ENCODE data around the gene PSMD5.

Gene PSMD5

GRCh38 chr9:120890320-120891244 is 47.9 kb upstream of the PSMD5 start:
- H3K9me2 ChIP-seq (replicated peaks; ENCODE audit: low read depth, low read length) = no peaks in the 10 kb centered on the region
- H3K36me3 ChIP-seq (ENCODE audit: insufficient read depth, low read length) = no peaks in the 10 kb centered on the region
- no peaks in the 10 kb centered on the region for H3K9me3 ChIP-seq (ENCODE audit: insufficient read depth, low read depth, low read length)
- H3K4me2 ChIP-seq (ENCODE audit: low read depth, low read length, poor library complexity, severe bottlenecking) = peak overlapping the region; percentile 71
- no peaks in the 10 kb centered on the region for H3K79me2 ChIP-seq (ENCODE audit: insufficient read depth, low read length)
- H3K4me1 ChIP-seq (ENCODE audit: insufficient read depth, low read length, poor library complexity, severe bottlenecking) = peaks cover 69% of the 10 kb centered on the region
- H4K20me1 ChIP-seq (ENCODE audit: insufficient read depth, low read length, poor library complexity, severe bottlenecking) = no peaks in the 10 kb centered on the region
- peak overlapping the region; percentile 0 for H3K4me3 ChIP-seq (ENCODE audit: low read length, poor library complexity, severe bottlenecking)
- TF ChIP-seq EZH2phosphoT487 (IDR thresholded peaks at IDR 0.05; ENCODE audit: borderline replicate concordance) (no peak), CTCF (conservative IDR thresholded peaks at IDR 0.05; ENCODE audit: low read length) (no peak)
- peak overlapping the region; percentile 62 for H3K9ac ChIP-seq (ENCODE audit: low read depth, low read length, poor library complexity, severe bottlenecking)
- H3K27me3 ChIP-seq (ENCODE audit: insufficient read depth, low read length, poor library complexity, severe bottlenecking) = no peaks in the 10 kb centered on the region
- H2AFZ ChIP-seq (ENCODE audit: low read length) = no peak overlapping the region
- peaks cover 9% of the 10 kb centered on the region; the same call in 1 of the 2 replicates for H3F3A ChIP-seq (ENCODE audit: low read depth)

GRCh38 chr9:120889606-120890271 is 47.0 kb upstream of the PSMD5 start:
- Histone ChIP-seq H3K9ac (ENCODE audit: low read depth, low read length, poor library complexity, severe bottlenecking) (peak overlapping the region; percentile 62), H3K27me3 (ENCODE audit: insufficient read depth, low read length, poor library complexity, severe bottlenecking) (no peaks in the 10 kb centered on the region)

DNA sequence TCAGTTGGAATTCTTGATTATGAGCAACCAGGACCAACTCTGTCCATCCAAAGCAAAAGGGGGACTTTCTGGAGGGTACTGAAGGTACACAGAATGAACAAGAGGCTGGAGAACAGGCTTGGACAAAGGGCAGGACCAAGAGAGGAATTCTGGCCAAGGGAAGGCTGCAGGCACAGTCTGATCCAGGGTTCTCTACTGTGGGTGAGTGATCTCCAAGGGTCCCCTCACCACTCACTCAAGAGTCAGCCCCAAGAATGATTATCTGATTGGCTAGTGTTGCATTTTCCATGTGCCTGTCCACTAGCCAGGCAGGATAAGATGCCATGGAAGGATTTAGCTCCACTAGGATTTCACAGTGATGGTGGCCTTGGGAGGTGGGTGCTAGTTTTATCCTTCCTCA is 45.9 kb upstream of the PSMD5 start:
- Histone ChIP-seq H3K27me3 (ENCODE audit: insufficient read depth, low read length, poor library complexity, severe bottlenecking) (no peaks in the 10 kb centered on the region), H4K20me1 (ENCODE audit: insufficient read depth, low read length, poor library complexity, severe bottlenecking) (no peaks in the 10 kb centered on the region), H3K4me2 (ENCODE audit: low read depth, low read length, poor library complexity, severe bottlenecking) (no peak overlapping the region), H3K9me3 (ENCODE audit: insufficient read depth, low read depth, low read length) (no peaks in the 10 kb centered on the region), H3K36me3 (ENCODE audit: insufficient read depth, low read length) (no peaks in the 10 kb centered on the region), H3F3A (ENCODE audit: low read depth) (peaks cover 9% of the 10 kb centered on the region; the same call in 1 of the 2 replicates), H2AFZ (ENCODE audit: low read length) (no peak overlapping the region), H3K9me2 (replicated peaks; ENCODE audit: low read depth, low read length) (no peaks in the 10 kb centered on the region), H3K9ac (ENCODE audit: low read depth, low read length, poor library complexity, severe bottlenecking) (no peak overlapping the region), H3K79me2 (ENCODE audit: insufficient read depth, low read length) (no peaks in the 10 kb centered on the region), H3K4me1 (ENCODE audit: insufficient read depth, low read length, poor library complexity, severe bottlenecking) (peaks cover 59% of the 10 kb centered on the region), H3K4me3 (ENCODE audit: low read length, poor library complexity, severe bottlenecking) (no peak overlapping the region)
- TF ChIP-seq EZH2phosphoT487 (IDR thresholded peaks at IDR 0.05; ENCODE audit: borderline replicate concordance) (no peak), CTCF (conservative IDR thresholded peaks at IDR 0.05; ENCODE audit: low read length) (no peak)

More at GRCh38 chr9:120889606-120890271, 47.0 kb upstream of the PSMD5 start:
- peak overlapping the region; percentile 11; the same call in 1 of the 2 replicates for H2AFZ ChIP-seq (ENCODE audit: low read length)
- H3K9me2 ChIP-seq (replicated peaks; ENCODE audit: low read depth, low read length) = no peaks in the 10 kb centered on the region
- no peaks in the 10 kb centered on the region for H3K36me3 ChIP-seq (ENCODE audit: insufficient read depth, low read length)
- no peaks in the 10 kb centered on the region for H3K9me3 ChIP-seq (ENCODE audit: insufficient read depth, low read depth, low read length)
- H3K4me2 ChIP-seq (ENCODE audit: low read depth, low read length, poor library complexity, severe bottlenecking) = peak overlapping the region; percentile 71
- H4K20me1 ChIP-seq (ENCODE audit: insufficient read depth, low read length, poor library complexity, severe bottlenecking) = no peaks in the 10 kb centered on the region
- peaks cover 64% of the 10 kb centered on the region for H3K4me1 ChIP-seq (ENCODE audit: insufficient read depth, low read length, poor library complexity, severe bottlenecking)
- no peak for TF ChIP-seq CTCF (conservative IDR thresholded peaks at IDR 0.05; ENCODE audit: low read length)
- no peak for TF ChIP-seq EZH2phosphoT487 (IDR thresholded peaks at IDR 0.05; ENCODE audit: borderline replicate concordance)
- H3K79me2 ChIP-seq (ENCODE audit: insufficient read depth, low read length) = no peaks in the 10 kb centered on the region
- H3F3A ChIP-seq (ENCODE audit: low read depth) = peaks cover 9% of the 10 kb centered on the region; the same call in 1 of the 2 replicates
- no peak overlapping the region for H3K4me3 ChIP-seq (ENCODE audit: low read length, poor library complexity, severe bottlenecking)
